Measurements from ENCODE around the gene LDLRAD1.

DNA sequence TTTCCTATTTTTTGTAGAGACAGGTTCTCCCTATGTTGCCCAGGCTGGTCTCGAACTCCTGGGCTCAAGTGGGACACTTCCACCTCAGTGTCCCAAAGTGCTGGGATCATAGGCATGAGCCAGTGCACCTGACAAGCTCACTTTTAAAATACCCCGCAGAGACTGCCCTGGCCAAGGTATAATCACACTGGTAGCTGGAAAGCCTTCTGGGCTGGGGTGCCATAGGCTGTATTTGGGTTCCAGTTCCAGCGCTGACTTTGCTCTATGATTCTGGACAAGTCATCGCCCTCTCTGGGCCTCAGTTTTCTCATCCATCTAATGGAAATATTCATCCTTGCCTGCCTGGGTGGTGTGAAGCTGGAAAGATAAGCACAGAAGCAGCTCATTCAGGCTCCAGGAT lies 10.4 kb downstream of the LDLRAD1 start:
- no peak for TF ChIP-seq POLR2AphosphoS5 (IDR thresholded peaks at IDR 0.05; ENCODE audit: insufficient read depth, low read depth, low read length)
- no peak for TF ChIP-seq EZH2 (IDR thresholded peaks at IDR 0.05; ENCODE audit: borderline replicate concordance, low read depth, low read length, severe bottlenecking)
- TF ChIP-seq GATA2 (IDR thresholded peaks at IDR 0.05; ENCODE audit: insufficient read depth, insufficient read length, low read depth, low read length): no peak
- no peak for TF ChIP-seq POLR2A (IDR thresholded peaks at IDR 0.05; ENCODE audit: low read depth, low read length)
- TF ChIP-seq, protein P1, sequence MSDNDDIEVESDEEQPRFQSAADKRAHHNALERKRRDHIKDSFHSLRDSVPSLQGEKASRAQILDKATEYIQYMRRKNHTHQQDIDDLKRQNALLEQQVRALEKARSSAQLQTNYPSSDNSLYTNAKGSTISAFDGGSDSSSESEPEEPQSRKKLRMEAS (IDR thresholded peaks at IDR 0.05; ENCODE audit: insufficient read depth, insufficient read length): no peak
- TF ChIP-seq, protein P2, sequence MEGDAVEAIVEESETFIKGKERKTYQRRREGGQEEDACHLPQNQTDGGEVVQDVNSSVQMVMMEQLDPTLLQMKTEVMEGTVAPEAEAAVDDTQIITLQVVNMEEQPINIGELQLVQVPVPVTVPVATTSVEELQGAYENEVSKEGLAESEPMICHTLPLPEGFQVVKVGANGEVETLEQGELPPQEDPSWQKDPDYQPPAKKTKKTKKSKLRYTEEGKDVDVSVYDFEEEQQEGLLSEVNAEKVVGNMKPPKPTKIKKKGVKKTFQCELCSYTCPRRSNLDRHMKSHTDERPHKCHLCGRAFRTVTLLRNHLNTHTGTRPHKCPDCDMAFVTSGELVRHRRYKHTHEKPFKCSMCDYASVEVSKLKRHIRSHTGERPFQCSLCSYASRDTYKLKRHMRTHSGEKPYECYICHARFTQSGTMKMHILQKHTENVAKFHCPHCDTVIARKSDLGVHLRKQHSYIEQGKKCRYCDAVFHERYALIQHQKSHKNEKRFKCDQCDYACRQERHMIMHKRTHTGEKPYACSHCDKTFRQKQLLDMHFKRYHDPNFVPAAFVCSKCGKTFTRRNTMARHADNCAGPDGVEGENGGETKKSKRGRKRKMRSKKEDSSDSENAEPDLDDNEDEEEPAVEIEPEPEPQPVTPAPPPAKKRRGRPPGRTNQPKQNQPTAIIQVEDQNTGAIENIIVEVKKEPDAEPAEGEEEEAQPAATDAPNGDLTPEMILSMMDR (IDR thresholded peaks at IDR 0.05; ENCODE audit: extremely low read depth in 1 of 2, insufficient read depth in 1 of 2, low read depth in 1 of 2, low read length in 2 of 2): no peak
- no peak for TF ChIP-seq FOS (IDR thresholded peaks at IDR 0.05; ENCODE audit: borderline replicate concordance, insufficient read depth, low read length)
- TF ChIP-seq JUN (IDR thresholded peaks at IDR 0.05; ENCODE audit: borderline replicate concordance, insufficient read depth, insufficient read length, low read depth): no peak
- TF ChIP-seq MYC (IDR thresholded peaks at IDR 0.05; ENCODE audit: low read depth, low read length): no peak

Data from endothelial cell of umbilical vein (primary cell).